Brain microvascular endothelial cell (primary cell): ENCODE data around the gene MAPK8IP2.
A peak's percentile ranks its signal among the peaks of the same experiment; 100 is the strongest.

Source experiments
- DNase-seq: peaks from one replicate; pipeline ENCODE4 v3.0.0-alpha.2; 2020
- H3K27ac ChIP-seq: fragments of 250-450 bp; sonication (Bioruptor Pico); 2 replicates; pipeline ENCODE4 v1.5.1; 2020; ENCODE audit warnings: mild to moderate bottlenecking, moderate library complexity
- H3K27me3 ChIP-seq: fragments of 250-450 bp; sonication (Bioruptor Pico); replicated peaks from 2 replicates; pipeline ENCODE4 v1.5.1; 2020; ENCODE audit warnings: mild to moderate bottlenecking
- H3K36me3 ChIP-seq: fragments of 250-450 bp; sonication (Bioruptor Pico); replicated peaks from 2 replicates; pipeline ENCODE4 v1.5.1; 2020; ENCODE audit warnings: mild to moderate bottlenecking
- H3K4me3 ChIP-seq: 2 replicates; pipeline ENCODE4 v1.5.1; 2011; ENCODE audit warnings: low read depth, mild to moderate bottlenecking, control low read depth, low read length, moderate library complexity
- CTCF ChIP-seq: IDR thresholded peaks from 2 replicates; pipeline ENCODE4 v1.5.1; 2011; ENCODE audit warnings: low read depth, mild to moderate bottlenecking, moderate library complexity, low read length, control low read depth, inconsistent platforms; ENCODE audit errors: missing control alignments
- in situ Hi-C: cut with HindIII; loops from 2 replicates; pipeline ENCODE4 v1.10.0; 2017; ENCODE audit warnings: low sequenced_read_pairs, low pct_ligation_motif_present

Gene MAPK8IP2

GRCh38 chr22:50622723-50623327, 22.2 kb downstream of the MAPK8IP2 start:
- TF ChIP-seq CTCF = no peak
- Histone ChIP-seq H3K27ac (no peak overlapping the region), H3K4me3 (no peak overlapping the region), H3K27me3 (no peaks in the 10 kb centered on the region), H3K36me3 (no peaks in the 10 kb centered on the region)
- DNase-seq = no peak
- in situ Hi-C loops = no loop called here

- Histone ChIP-seq H3K27ac (no peak overlapping the region), H3K27me3 (no peaks in the 10 kb centered on the region), H3K4me3 (no peak overlapping the region), H3K36me3 (no peaks in the 10 kb centered on the region)
- no peak for DNase-seq
- in situ Hi-C loops = no loop called here
- TF ChIP-seq CTCF = no peak
These were observed 23.9 kb downstream of the MAPK8IP2 start for GRCh38 chr22:50624347-50625130.

- no peak for TF ChIP-seq CTCF
- no peaks in the 10 kb centered on the region for H3K27me3 ChIP-seq
- in situ Hi-C loops = no loop called here
These were observed 24.6 kb downstream of the MAPK8IP2 start for GRCh38 chr22:50625131-50625567.

GRCh38 chr22:50625568-50626313, 25.1 kb downstream of the MAPK8IP2 start:
- H3K27me3 ChIP-seq = no peaks in the 10 kb centered on the region
- peak; percentile 16 for TF ChIP-seq CTCF
- no peak overlapping the region for H3K27ac ChIP-seq
- in situ Hi-C loops = no loop called here
- H3K4me3 ChIP-seq = no peak overlapping the region
- no peaks in the 10 kb centered on the region for H3K36me3 ChIP-seq
- no peak for DNase-seq

More at GRCh38 chr22:50625131-50625567, 24.6 kb downstream of the MAPK8IP2 start:
- DNase-seq = no peak
- Histone ChIP-seq H3K27ac (no peak overlapping the region), H3K4me3 (no peak overlapping the region), H3K36me3 (no peaks in the 10 kb centered on the region)

- H3K27ac ChIP-seq = no peak overlapping the region
- H3K4me3 ChIP-seq = no peak overlapping the region
- H3K27me3 ChIP-seq = no peaks in the 10 kb centered on the region
- no peak for DNase-seq
- no peaks in the 10 kb centered on the region for H3K36me3 ChIP-seq
- no peak for TF ChIP-seq CTCF
- in situ Hi-C loops = no loop called here
These were observed 25.8 kb downstream of the MAPK8IP2 start for GRCh38 chr22:50626314-50626849.
